ENCODE data around the gene REM2.

REM2 gene

DNA sequence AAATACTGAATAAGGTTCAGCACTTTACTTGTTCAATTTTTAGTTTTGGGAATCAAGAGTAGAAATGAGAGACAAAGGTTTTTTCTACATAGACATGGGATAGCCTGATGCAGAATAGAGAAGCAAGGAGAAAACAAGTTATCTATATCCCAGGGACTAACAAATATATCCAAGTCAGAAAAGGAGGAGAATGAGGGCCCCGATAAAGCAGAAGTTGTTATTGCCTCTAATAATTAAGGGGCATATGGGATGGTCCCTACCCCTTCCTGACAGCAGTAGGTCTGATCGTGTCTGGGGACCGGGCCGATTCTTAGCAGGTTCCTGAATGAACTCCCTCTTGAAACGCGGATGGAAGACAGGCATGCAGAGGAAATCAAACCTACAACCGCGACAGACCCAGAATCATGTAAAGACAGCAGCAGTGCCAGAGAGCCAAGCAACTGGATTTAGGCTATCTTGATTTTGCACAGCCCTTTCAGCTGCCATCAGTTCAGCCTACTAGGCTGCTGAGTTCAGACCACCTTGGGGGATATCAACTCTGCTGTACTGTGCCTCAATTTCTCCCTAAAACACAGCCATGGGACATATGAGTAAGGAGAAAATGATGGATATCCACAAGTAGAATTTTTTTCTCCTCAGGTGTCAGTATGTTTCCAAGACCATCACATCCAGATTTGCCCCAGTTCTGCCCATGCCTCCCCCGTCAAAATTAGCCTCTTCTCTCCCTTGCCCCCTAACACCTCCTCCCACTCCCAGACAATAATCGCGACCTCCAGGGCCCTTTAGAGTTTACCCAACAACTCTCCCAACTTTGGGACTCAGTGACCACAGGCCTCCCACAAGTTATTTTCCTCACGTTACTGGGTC, 45.4 kb downstream of the REM2 start:
- no peak for DNase-seq (ENCODE audit: low read depth, low spot score)

DNA sequence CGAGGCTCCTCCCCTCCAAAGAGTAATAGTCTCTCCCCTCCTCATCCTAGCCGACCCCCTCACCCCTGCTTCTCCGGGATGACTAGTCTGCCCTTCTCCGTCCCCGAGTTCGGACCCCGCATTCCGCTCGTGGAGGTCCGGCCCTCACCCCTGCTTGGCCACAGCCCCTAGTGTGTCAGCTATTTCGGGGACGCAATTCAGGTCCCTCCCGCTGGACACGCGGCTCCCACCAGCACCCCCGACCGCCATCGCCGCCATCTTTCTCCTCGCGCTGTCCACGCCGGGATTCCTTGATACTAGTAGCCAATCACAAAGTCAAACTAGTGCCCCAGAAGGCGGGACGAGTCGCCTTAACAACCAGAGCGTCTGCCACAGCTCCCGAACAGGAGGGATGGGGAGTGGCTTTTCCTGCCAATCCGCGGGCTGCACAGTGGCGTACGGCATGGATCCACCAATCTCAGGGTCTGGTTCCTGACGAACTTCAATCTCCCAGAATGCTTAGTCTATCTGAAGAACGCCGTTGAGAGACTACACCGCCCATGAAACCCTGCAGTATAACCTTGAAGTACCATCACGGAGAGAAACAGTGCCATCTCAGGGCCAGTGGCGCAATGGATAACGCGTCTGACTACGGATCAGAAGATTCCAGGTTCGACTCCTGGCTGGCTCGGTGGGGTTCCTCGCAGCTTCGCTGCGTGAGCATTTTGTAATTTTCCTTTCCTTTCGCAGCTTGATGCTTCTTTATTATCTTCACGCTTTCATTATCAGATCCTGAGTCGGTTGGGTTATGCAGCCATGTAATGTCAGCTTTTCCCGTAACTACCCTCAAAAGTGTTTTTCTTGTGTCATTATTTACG, 46.3 kb downstream of the REM2 start, which contains the start of gene PRMT5:
PRMT5 (minus strand) TSS at position 273 of the 857 bp plus-strand sequence; CDS start at position 258, 15 bp downstream.
- peak; percentile 100 for DNase-seq (ENCODE audit: low read depth, low spot score)

DNA sequence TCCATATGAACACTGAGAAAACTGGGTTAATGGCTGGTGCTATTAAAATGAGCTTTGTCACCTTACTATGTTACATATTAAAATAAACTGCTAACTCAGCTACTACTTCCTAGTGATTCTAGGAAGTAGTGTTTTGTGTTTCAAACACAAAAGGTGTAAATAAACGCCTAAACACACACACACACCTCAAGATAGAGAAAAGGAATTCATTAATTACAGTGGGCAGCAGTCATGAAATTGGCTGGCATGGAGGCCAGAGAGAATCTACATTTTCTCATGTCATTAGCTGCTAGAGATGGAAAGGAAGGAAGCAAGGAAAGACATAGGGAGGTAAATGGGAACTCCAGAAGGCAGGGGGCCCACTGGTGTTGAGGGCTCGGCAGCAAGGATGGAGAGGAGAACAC, 46.9 kb downstream of the REM2 start:
- DNase-seq (ENCODE audit: low read depth, low spot score): peak; percentile 22

DNA sequence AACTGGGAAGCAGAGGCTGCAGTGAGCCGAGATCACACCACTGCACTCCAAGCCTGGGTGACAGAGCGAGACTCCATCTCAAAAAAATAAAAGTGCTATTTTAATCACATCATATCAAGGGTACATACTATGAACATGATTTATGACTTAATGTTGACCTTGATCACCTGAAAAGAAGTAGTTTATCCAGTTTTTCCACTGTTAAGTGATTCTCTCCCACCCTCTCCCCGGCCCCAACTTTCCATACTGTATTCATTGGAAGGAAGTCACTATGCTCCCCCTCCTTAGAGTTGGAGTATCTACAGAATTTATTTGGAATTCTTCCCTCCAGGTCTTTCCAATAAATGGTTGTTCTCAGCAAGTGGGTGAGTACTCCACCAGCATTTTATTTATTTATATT, 49.1 kb downstream of the REM2 start:
- DNase-seq (ENCODE audit: low read depth, low spot score): no peak

DNA sequence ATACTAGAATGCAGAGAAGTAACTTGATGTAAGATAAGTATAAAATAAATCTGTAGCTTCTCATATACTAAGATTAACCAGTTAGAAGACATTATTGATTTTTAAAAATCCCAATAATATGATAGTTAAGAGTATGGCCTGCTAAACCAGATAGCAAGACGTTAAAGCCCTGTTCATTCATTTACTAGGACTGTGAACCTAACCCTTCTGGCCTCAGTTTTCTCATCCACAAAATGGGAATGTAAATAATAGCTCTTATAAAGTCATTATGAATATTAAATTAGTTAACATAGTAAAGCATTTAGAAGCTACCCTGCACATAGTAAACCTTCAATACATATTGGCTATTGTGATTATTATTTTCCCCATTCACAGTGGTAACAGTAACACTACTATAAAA, 52.1 kb downstream of the REM2 start:
- no peak for DNase-seq (ENCODE audit: low read depth, low spot score)
